Urinary bladder (tissue), 4 donors: ENCODE data around the gene TRERF1. TPM values are rescaled to one million over a fixed set of nuclear protein-coding genes. Genes with fewer than 3 reads are reported as not detected.
"Not testable (repeated sequence)": the region's sequence is repeated elsewhere in the genome, so short reads cannot be mapped to it uniquely, and the experiment has no call there.

Experiments
- DNase-seq: peaks from one replicate; pipeline ENCODE4 v3.0.0-alpha.2; 2015; ENCODE audit errors: extremely low spot score
- H3K27ac ChIP-seq: one replicate; pipeline ENCODE4 v1.5.1; 2013; ENCODE audit warnings: low read depth, mild to moderate bottlenecking, moderate library complexity
- H3K36me3 ChIP-seq: one replicate; pipeline ENCODE4 v1.6.1; 2013; ENCODE audit warnings: mild to moderate bottlenecking, moderate library complexity; ENCODE audit not compliant: insufficient read depth
- H3K4me1 ChIP-seq: one replicate; pipeline ENCODE4 v1.6.1; 2013; ENCODE audit warnings: mild to moderate bottlenecking, moderate library complexity; ENCODE audit not compliant: insufficient read depth
- H3K4me3 ChIP-seq: one replicate; pipeline ENCODE4 v1.5.1; 2013; ENCODE audit warnings: low read depth, low read length
- WGBS: extraction: QIAGEN DNeasy Blood & Tissue Kit; methylation state at CpG from one replicate; pipeline ENCODE4 v1.1.7; 2013; 5-methylcytosine and 5-hydroxymethylcytosine counted together
- polyA plus RNA-seq: library from polyadenylated mRNA; stranded (reverse); fragments of 200-250 nt; gene quantifications from one replicate; pipeline ENCODE4 v1.2.3, GENCODE V29; 2013
- total RNA-seq: library from RNA; depleted of rRNA; stranded (reverse); fragments of >200 nt; gene quantifications from one replicate; pipeline ENCODE4 v1.2.3, GENCODE V29; 2014
- donor health status: healthy with polysubstance abuse.
- donor health status: healthy.

The TRERF1 gene
- total and polyA plus RNA-seq, 2 donors: 7.9 to 12.1 TPM

DNA sequence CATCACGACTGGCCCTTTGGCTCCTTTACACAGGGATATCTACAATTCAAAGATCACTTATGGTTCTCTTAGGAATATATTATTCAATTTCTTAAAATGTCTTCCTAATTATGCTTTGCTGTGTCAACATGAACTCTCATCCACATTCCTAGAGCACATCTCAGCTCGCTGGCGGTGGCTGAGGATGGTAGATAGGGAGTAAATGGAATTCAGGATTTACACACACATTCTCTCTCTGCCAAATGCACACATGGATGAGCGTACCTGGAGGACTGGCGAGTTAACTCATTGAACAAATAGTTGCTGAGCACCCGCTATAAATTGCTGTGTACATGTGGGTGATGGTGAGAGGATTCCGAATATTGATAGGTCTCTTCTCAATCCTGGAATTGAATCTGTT, 229.3 kb downstream of the TRERF1 start:
- WGBS: 76% methylated on average over 7 of the region's 7 CpGs

DNA sequence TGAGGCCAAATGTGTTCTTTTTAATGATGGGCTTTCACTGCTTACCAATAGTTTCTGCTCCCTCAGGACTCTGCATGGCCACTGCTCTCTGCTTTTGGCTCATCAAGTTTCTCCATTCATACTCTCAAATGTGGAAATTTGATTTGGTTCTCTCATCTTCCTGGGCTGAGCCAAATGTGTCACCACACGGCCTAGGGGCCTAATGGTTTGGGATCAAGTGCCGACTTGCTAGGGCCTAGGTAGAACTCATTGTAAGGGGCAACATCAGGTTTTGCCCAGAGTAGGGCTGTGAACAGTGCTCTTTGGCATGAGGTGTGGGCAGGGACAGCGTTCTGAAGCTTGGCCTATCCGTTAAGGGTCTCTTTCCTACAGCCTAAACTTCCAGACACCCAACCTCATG, 230.2 kb downstream of the TRERF1 start:
- WGBS: 88% methylated on average over 4 of the region's 4 CpGs

More for the DNA sequence above, 229.3 kb downstream of the TRERF1 start:
- Histone ChIP-seq H3K36me3 (no peaks in the 10 kb centered on the region), H3K27ac (no peak overlapping the region), H3K4me1 (no peaks in the 10 kb centered on the region), H3K4me3 (no peak overlapping the region)
- no peak for DNase-seq

DNA sequence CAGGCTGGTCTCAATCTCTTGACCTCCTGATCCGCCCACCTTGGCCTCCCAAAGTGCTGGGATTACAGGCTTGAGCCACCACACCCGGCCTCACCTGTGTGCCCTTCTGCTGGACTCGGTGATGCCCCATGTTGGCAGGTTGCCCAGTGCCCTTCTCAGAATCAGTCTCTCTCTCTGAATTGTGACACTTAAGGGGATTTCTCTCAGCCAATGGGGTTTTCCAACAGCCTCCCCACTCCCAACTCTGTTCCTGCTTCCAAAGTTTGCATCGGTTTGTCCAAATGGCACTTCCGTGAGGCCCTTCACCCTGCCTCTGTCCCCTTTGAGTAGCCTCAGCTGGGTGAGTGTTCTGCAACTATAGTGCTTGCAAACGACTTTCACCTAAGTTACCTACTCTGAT, 230.9 kb downstream of the TRERF1 start:
- H3K27ac ChIP-seq: no peak overlapping the region
- no peak for DNase-seq
- WGBS: 75% methylated on average over 6 of the region's 6 CpGs
- H3K4me1 ChIP-seq: no peaks in the 10 kb centered on the region
- no peak overlapping the region for H3K4me3 ChIP-seq
- H3K36me3 ChIP-seq: no peaks in the 10 kb centered on the region

More for the DNA sequence above, 230.2 kb downstream of the TRERF1 start:
- H3K36me3 ChIP-seq: no peaks in the 10 kb centered on the region
- no peak overlapping the region for H3K27ac ChIP-seq
- DNase-seq: no peak
- no peaks in the 10 kb centered on the region for H3K4me1 ChIP-seq
- H3K4me3 ChIP-seq: no peak overlapping the region

DNA sequence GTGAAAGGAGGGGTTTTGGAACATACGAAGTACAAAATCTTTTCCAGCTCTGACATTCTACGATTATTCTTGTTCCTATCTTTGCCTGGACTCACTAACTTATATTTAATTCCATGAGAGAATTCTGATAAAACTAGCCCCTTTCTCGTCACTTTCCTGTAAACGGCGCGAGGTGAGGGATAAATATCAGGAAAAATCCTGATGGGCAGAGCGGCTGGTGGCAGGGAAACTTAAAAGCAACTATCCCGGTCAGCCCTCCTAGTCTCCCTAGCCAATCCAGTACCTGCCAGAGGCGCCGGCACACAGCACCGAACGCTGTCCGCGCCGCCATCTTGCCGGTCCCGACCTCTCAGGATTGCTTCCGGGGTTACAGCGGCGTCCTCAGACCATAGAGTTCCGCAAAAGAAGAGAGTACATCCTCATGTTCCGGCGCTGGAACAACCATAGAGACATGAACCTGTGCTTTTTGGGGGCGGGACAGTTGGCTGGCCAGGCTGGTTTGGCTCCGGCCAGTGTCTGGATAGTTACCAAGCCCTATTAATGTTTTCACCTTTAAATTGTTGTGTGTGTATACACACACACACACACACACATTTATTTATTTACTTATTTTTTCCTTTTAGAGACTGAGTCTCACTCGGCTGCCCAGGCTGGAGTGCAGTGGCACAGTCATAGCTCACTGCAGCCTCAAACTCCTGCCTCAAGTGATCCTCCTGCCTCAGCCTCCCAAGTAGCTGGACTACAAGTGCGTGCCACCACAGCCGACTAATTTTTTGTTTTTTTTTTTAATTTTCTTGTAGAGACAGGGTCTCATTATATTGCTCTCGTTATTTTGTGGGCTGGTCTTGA, 234.0 kb downstream of the TRERF1 start, which contains the start of gene MRPS10:
MRPS10 (minus strand) TSS at position 343 of the 849 bp plus-strand sequence; CDS start at position 331, 12 bp downstream.
- H3K4me1 ChIP-seq: no peaks in the 10 kb centered on the region
- 10% methylated on average over 29 of the region's 29 CpGs for WGBS
- no peaks in the 10 kb centered on the region for H3K36me3 ChIP-seq
- no peak within 1 kb of the TSS for H3K27ac ChIP-seq
- H3K4me3 ChIP-seq: peak within 1 kb of the TSS; percentile 61
- peak; percentile 92 for DNase-seq

DNA sequence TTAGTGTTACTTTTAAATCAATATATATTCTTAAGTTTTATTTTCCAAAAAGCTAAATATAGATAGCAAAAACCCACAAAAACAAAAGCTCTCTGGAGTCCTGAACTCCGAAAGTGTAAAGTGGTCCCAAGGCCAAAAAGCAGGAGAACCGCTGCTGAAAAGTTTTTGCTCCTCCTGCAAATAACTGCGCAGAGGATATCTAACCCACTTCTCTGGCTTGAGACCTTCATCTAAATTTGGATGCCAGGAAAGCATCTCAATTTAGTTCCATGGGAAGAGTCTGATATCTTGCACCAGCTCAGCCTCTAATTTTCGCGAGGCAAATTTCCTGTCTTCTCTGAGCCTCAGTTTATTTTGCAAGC, 234.6 kb downstream of the TRERF1 start:
- DNase-seq: no peak
- H3K27ac ChIP-seq: no peak overlapping the region
- WGBS: 2% methylated on average over 5 of the region's 5 CpGs
- no peaks in the 10 kb centered on the region for H3K36me3 ChIP-seq
- no peaks in the 10 kb centered on the region for H3K4me1 ChIP-seq
- peak overlapping the region; percentile 61 for H3K4me3 ChIP-seq

DNA sequence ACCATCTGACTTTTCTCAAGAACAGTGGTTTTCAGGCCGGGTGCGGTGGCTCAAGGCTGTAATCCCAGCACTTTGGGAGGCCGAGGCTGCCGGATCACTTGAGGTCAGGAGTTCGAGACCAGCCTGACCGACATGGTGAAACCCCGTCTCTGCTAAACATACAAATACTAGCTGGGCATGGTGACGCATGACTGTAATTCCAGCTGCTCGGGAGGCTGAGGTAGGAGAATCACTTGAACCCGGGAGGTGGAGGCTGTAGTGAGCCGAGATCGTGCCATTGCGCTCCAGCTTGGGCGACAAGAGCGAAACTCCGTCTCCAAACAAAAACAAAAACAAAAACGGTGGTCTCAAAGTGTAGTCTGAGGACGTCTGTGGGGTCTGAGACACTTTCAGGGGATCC, 235.2 kb downstream of the TRERF1 start:
- H3K36me3 ChIP-seq, H3K27ac ChIP-seq, H3K4me1 ChIP-seq, H3K4me3 ChIP-seq, DNase-seq: not testable (repeated sequence)
- 83% methylated on average over 18 of the region's 18 CpGs for WGBS

DNA sequence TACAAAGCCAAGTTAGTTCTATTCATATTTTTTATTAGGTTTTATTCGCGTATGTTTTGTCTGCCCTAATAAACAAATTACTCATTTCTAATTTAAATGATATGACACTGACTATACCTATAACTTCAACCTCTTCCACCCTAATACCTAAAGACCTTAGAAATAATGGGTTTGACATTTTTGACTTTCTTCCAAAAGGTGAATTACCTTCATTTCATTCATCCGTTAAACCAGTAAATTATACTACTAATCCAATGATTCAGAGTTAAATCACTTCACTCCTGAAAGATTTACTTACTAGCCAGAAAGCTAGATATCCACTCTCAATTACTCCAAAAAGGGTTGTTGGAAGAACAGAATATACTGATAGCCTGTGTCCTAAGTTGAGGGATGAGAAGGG, 239.3 kb downstream of the TRERF1 start:
- peaks cover 13% of the 10 kb centered on the region for H3K36me3 ChIP-seq
- H3K4me1 ChIP-seq: no peaks in the 10 kb centered on the region
- H3K4me3 ChIP-seq: no peak overlapping the region
- no peak overlapping the region for H3K27ac ChIP-seq
- DNase-seq: no peak
- WGBS: 93% methylated on average over 3 of the region's 3 CpGs

DNA sequence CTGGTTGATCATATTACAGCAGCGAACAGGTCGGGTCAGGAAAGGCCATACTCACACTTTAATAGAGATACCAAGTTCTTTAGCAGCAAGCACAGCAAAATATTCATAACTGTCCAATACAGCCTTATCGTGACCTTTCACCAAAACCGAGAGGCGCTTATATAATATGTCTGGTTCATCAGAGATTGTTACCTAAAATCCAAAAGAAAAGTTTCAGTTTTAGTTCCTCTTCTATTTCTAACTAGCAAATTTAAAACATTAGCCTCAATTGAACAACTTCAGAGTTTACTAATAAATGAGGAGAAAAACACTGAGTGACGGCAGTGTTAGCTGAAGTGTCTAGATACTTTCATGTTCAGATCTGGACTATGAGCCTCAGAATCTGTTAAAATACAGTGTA, 240.0 kb downstream of the TRERF1 start:
- 96% methylated on average over 6 of the region's 6 CpGs for WGBS
- Histone ChIP-seq H3K4me3 (no peak overlapping the region), H3K27ac (no peak overlapping the region), H3K4me1 (no peaks in the 10 kb centered on the region), H3K36me3 (peaks cover 13% of the 10 kb centered on the region)
- DNase-seq: no peak

DNA sequence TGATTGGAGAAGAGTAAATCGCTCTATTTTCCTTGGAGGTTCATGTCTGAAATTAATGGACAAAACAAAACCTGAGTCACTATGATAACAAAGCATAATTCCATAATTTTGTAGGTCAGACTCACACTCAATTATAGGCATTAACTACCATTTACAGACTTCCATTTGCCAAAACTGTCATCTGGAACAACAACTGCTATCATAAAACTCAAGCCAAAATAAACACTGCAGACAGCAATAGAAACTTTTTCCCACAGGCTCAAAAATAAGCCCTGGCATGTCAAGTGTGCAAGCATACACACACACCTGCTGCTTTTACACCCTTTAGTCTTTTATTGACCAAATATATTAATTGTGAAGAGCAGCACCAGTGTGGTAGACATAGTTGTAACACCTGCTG, 241.2 kb downstream of the TRERF1 start:
- no peaks in the 10 kb centered on the region for H3K4me1 ChIP-seq
- no peak overlapping the region for H3K27ac ChIP-seq
- H3K4me3 ChIP-seq: no peak overlapping the region
- no CpG with 5 or more reads among the region's 1 CpG for WGBS
- no peak for DNase-seq
- H3K36me3 ChIP-seq: peaks cover 13% of the 10 kb centered on the region

DNA sequence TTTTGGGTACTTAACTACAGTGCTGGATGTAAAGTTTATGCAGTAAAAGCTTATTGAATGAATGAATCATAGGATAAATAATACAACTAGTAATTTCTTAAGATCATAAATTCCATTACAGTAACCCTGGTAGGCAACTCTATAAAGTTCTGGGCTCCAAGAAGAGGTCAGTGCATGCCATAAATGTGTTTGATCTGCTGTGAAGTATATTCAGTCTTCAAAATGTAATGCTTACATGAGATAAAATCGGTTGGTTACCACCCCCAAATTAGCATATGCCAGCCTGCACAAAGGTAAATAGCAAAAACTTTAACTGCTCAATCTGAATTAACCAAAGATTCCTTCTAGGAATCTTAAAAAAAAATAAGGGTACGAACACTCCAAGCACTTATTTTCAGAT, 244.2 kb downstream of the TRERF1 start:
- H3K4me3 ChIP-seq, H3K4me1 ChIP-seq, H3K27ac ChIP-seq, DNase-seq: not testable (repeated sequence)
- peaks cover 13% of the 10 kb centered on the region for H3K36me3 ChIP-seq
- WGBS: 82% methylated on average over 2 of the region's 2 CpGs

DNA sequence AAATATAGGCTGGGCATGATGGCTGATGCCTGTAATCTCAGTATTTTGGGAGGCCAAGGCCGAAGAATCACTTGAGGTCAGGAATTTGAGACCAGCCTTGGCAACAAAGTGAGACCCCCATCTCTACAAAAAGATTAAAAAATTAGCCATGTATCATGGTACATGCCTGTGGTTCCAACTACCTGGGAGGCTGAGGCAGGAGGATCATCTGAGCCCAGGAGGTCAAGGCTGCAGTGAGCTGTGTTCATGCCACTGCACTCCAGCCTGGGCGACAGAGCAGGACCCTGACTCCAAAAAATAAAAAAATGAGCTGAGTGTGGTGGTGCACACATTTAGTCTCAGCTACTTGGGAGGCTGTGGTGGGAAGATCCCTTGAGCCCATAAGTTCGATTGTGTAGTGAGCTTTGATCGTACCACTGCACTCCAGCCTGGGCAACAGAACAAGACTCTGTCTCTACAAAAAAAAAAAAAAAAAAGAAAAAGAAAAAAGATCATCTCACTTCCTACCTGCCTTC, 246.9 kb downstream of the TRERF1 start:
- H3K27ac ChIP-seq: no peak overlapping the region
- H3K4me3 ChIP-seq: no peak overlapping the region
- no peak for DNase-seq
- 97% methylated on average over 4 of the region's 4 CpGs for WGBS
- no peaks in the 10 kb centered on the region for H3K4me1 ChIP-seq
- peaks cover 6% of the 10 kb centered on the region for H3K36me3 ChIP-seq

DNA sequence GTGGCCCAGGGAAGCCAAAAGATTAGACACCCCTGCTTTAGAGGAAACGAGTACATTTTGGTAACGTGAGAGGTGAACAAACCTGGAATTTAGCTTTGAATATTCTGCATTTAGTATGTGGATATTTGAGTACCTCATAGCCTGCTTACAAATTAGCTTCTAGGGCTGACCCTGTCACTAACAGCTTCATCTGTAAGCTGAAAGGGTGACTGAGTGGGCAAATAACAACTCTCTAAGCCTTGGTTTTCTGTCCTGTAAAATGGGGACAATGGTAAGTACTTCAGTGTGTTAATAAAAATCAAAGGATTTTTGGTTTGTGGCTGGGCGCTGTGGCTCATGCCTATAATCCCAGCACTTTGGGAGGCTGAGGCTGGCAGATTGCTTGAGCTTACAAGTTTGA, 248.5 kb downstream of the TRERF1 start:
- WGBS: 98% methylated on average over 3 of the region's 3 CpGs
- H3K4me3 ChIP-seq: no peak overlapping the region
- no peaks in the 10 kb centered on the region for H3K36me3 ChIP-seq
- no peak for DNase-seq
- H3K4me1 ChIP-seq: no peaks in the 10 kb centered on the region
- H3K27ac ChIP-seq: no peak overlapping the region

DNA sequence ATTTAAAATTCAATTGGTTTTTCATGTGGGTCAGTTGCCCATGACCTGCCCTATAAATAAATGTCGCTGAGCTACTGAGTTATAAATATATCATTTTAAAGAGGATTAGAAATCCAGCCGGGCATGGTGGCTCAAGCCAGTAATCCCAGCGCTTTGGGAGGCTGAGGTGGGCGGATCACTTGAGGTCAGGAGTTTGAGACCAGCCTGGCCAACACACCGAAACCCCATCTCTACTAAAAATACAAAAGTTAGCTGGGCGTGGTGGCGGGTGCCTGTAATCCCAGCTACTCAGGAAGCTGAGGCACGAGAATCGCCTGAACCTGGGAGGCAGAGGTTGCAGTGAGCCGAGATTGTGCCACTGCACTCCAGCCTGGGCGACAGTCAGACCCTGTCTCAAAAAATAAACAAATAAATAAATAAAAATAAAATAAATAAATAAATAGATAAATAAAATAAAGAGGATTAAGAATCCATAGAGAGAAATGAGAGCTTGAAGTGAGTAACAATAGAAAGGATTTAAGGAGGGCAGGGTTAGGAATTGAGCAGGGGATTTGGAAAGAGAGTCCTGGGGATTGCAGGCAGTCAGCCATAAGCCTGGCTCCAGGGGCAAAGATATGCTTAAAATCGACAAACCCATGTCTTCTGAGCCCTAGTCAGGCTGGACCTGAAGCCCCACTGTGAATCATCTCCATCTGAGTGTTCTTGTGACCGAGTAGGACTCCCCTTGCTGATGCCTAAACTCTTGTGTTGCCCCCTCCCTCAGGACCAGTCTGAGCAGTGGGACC, 249.4 kb downstream of the TRERF1 start:
- 77% methylated on average over 13 of the region's 13 CpGs for WGBS
- H3K27ac ChIP-seq, DNase-seq, H3K36me3 ChIP-seq, H3K4me3 ChIP-seq, H3K4me1 ChIP-seq: not testable (repeated sequence)

DNA sequence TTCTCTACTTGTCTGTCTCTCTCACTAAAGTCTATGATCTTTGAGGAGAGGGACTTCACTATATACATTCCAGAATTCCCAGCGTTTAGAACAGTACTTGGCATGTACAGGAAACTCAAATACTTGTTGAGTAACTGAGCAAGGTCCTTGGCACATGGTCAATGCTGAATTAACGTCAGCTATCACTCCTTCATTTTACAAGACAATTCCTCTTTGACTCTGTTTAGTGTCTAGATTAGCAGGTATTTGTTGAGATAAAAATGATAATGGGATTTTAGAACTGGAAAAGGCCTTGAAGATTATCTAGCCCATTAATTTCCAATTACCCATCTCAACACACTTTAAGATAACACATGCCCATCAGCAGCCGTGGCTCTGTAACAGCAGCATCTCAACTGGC, 250.3 kb downstream of the TRERF1 start:
- no peaks in the 10 kb centered on the region for H3K36me3 ChIP-seq
- H3K27ac ChIP-seq: no peak overlapping the region
- WGBS: 35% methylated on average over 3 of the region's 3 CpGs
- no peak overlapping the region for H3K4me3 ChIP-seq
- H3K4me1 ChIP-seq: no peaks in the 10 kb centered on the region
- no peak for DNase-seq
